WTC11 (cell line): ENCODE measurements around the gene PCDHGC4. TPM values are rescaled to one million over a fixed set of nuclear protein-coding genes. Genes with fewer than 3 reads are reported as not detected.
A peak's percentile ranks its signal among the peaks of the same experiment; 100 is the strongest.

ENCODE experiments used
- ATAC-seq: fragments of 200-7000 bp; cut with Tn5 transposase; 2 replicates; pipeline ENCODE4 v1.10.0; 2021; ENCODE audit warnings: mild to moderate bottlenecking, moderate library complexity
- CTCF ChIA-PET: fragments of 300-600 bp; sonication (Branson Sonifier 250); formaldehyde crosslinking; loops from one replicate; lab custom pipeline; 2021; ENCODE audit warnings: antibody characterized with exemption; lab: Charles Lee
- POLR2A ChIA-PET: fragments of 350-600 bp; sonication (Branson Sonifier 250); formaldehyde crosslinking; loops from one replicate; lab custom pipeline; 2021; ENCODE audit warnings: antibody characterized with exemption; lab: Charles Lee
- DNase-seq: peaks from one replicate; pipeline ENCODE4 v3.0.0; 2021; ENCODE audit warnings: low spot score
- H3K27ac Mint-ChIP-seq: 2 replicates; pipeline ENCODE4 v1.8.0; 2021; ENCODE audit warnings: mixed read lengths
- H3K27me3 Mint-ChIP-seq: 2 replicates; pipeline ENCODE4 v1.8.0; 2021; ENCODE audit warnings: low read depth, mild to moderate bottlenecking, moderate library complexity, mixed read lengths
- H3K36me3 Mint-ChIP-seq: 2 replicates; pipeline ENCODE4 v1.8.0; 2021; ENCODE audit warnings: mixed read lengths
- H3K4me1 Mint-ChIP-seq: 2 replicates; pipeline ENCODE4 v1.8.0; 2022; ENCODE audit warnings: mixed read lengths
- H3K4me3 Mint-ChIP-seq: 2 replicates; pipeline ENCODE4 v1.8.0; 2021; ENCODE audit warnings: mild to moderate bottlenecking, moderate library complexity, mixed read lengths
- H3K9me3 Mint-ChIP-seq: 2 replicates; pipeline ENCODE4 v1.8.0; 2021; ENCODE audit warnings: mixed read lengths
- GRHL2 ChIP-seq: fragments of 250-450 bp; sonication (Bioruptor Pico); IDR thresholded peaks from 2 replicates; pipeline ENCODE4 v1.8.0; 2022; ENCODE audit warnings: mild to moderate bottlenecking, moderate library complexity; ENCODE audit not compliant: insufficient replicate concordance, severe bottlenecking
- HMGA2 ChIP-seq: fragments of 250-450 bp; sonication (Bioruptor Pico); IDR thresholded peaks from 2 replicates; pipeline ENCODE4 v1.4.0; 2021; ENCODE audit warnings: mild to moderate bottlenecking, moderate library complexity
- JAZF1 ChIP-seq: fragments of 250-450 bp; sonication (Bioruptor Pico); IDR thresholded peaks from 2 replicates; pipeline ENCODE4 v1.9.0; 2021; ENCODE audit warnings: moderate library complexity, mild to moderate bottlenecking, inconsistent platforms
- MXD4 ChIP-seq: fragments of 250-450 bp; sonication (Bioruptor Pico); IDR thresholded peaks from 2 replicates; pipeline ENCODE4 v1.8.0; 2021; ENCODE audit warnings: mild to moderate bottlenecking, moderate library complexity, borderline replicate concordance
- NFYB ChIP-seq: sonication (generic); formaldehyde crosslinking; conservative IDR thresholded peaks from 2 replicates; pipeline ENCODE4 v1.8.0; 2022; ENCODE audit warnings: low read depth, missing genetic modification reagents
- SMAD4 ChIP-seq: sonication (generic); formaldehyde crosslinking; IDR thresholded peaks from 2 replicates; pipeline ENCODE4 v1.8.0; 2022; ENCODE audit warnings: mild to moderate bottlenecking, missing genetic modification reagents
- SP1 ChIP-seq: sonication (generic); formaldehyde crosslinking; conservative IDR thresholded peaks from 2 replicates; pipeline ENCODE4 v1.8.1; 2022; ENCODE audit warnings: missing genetic modification reagents
- TEAD1 ChIP-seq: sonication (generic); formaldehyde crosslinking; IDR thresholded peaks from 2 replicates; pipeline ENCODE4 v1.8.0; 2022; ENCODE audit warnings: mild to moderate bottlenecking, missing genetic modification reagents
- ZNF263 ChIP-seq: sonication (generic); formaldehyde crosslinking; IDR thresholded peaks from 2 replicates; pipeline ENCODE4 v1.8.1; 2022; ENCODE audit warnings: low read depth, mild to moderate bottlenecking, moderate library complexity, missing genetic modification reagents
- ZNF416 ChIP-seq: fragments of 250-450 bp; sonication (Bioruptor Pico); IDR thresholded peaks from 2 replicates; pipeline ENCODE4 v1.9.0; 2021; ENCODE audit warnings: mild to moderate bottlenecking, inconsistent platforms
- total RNA-seq: library from RNA; stranded (reverse); gene quantifications from 3 replicates; pipeline ENCODE4 v1.2.3, GENCODE V29; 2021
- TF ChIP-seq, protein P1 (sequence below): fragments of 250-450 bp; sonication (Bioruptor Pico); IDR thresholded peaks from 2 replicates; pipeline ENCODE4 v1.9.0; 2021; ENCODE audit warnings: moderate library complexity, mild to moderate bottlenecking, inconsistent platforms, borderline replicate concordance
- TF ChIP-seq, protein P2 (sequence below): fragments of 250-450 bp; sonication (Bioruptor Pico); conservative IDR thresholded peaks from 2 replicates; pipeline ENCODE4 v1.9.0; 2021; ENCODE audit warnings: mild to moderate bottlenecking
- TF ChIP-seq, protein P3 (sequence below): fragments of 250-450 bp; sonication (Bioruptor Pico); IDR thresholded peaks from 2 replicates; pipeline ENCODE4 v1.8.0; 2021; ENCODE audit warnings: mild to moderate bottlenecking

Gene PCDHGC4
- total RNA-seq, 1 experiment from 2014 or later = 6.1 TPM

DNA sequence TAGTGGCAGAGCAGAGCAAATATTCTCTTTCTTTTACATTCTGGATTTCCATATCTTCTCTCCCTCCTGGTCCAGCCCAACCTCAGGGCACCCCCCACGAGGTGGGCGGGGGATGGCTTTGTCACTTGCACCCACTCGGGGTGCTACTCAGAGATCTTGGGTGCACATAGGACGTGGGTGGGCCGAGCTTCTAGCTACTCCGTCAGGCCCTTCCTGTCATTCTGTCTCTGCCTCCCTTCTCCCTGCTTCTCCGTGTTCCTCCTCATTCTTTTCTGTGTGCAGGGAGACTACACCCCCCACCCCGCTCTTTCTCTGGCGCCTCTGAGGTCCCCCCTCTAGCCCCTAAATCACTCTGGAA lies 23.6 kb downstream of the PCDHGC4 start:
- ChIA-PET CTCF (interaction anchor here (0.6 to 10.5 kb wide), 32 partner anchors 12 to 353 kb away, joined by 3 to 131 read pairs (median 8); partner anchors contain the start of genes PCDHB12, PCDHB14, PCDHB15 and PCDHB16), POLR2A (interaction anchor here (0.7 to 1.4 kb wide), 3 partner anchors 11 to 32 kb away, joined by 3 to 5 read pairs (median 5); partner anchors contain the start of gene PCDHGC3)
- DNase-seq (no peak), ATAC-seq (no peak)
- TF ChIP-seq, protein P1, sequence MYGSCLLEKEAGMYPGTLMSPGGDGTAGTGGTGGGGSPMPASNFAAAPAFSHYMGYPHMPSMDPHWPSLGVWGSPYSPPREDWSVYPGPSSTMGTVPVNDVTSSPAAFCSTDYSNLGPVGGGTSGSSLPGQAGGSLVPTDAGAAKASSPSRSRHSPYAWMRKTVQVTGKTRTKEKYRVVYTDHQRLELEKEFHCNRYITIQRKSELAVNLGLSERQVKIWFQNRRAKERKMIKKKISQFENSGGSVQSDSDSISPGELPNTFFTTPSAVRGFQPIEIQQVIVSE (CRISPR knock-in tag) = no peak
- TF ChIP-seq ZNF263 (no peak), NFYB (CRISPR knock-in tag) (no peak)
- H3K27ac Mint-ChIP-seq = no peak overlapping the region; the same call in 1 of the 2 replicates
- H3K4me3 Mint-ChIP-seq = peak overlapping the region; percentile 73
- H3K9me3 Mint-ChIP-seq = no peaks in the 10 kb centered on the region
- H3K36me3 Mint-ChIP-seq = peaks cover 15% of the 10 kb centered on the region
- no peaks in the 10 kb centered on the region for H3K27me3 Mint-ChIP-seq
- peaks cover 35% of the 10 kb centered on the region for H3K4me1 Mint-ChIP-seq

DNA sequence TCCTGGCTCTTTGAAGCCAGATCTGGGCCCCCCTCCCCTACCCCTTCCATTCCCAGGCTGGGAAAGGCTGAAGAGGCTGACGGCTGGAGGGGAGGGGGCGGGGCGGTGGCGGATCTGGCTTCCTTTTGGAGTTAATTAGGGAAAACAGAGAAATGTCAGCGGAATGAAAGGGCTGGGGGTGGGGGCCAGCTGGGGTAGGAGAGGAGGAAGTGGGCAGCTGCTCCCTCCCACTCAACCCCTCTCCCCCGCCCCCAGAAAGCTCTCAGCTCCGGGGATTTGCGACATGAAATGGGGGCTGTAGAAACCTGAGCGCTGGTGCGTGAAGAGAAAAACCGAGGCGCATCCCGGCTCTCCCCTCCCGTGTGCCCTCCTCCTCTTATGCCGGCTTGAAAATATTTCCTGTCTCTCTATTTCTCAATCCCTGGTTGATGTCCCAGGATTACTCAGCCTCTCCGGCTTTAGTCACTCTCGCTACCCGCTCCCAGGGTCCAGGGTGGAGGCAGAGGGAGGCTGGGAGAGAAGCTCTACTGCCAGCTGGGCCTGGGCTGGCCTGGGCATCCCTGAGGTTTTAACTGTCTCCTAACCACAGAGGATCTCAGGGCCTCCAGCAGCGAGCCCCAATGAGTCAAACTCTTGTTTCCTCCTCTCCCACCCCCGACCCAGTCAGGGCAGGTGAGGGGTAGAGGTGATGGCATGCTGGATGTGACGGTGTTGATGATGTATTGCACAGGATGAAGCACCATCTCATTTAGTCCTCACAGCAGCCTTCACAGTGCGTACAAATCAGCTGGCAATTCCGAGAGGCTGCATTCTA lies 24.2 kb downstream of the PCDHGC4 start:
- DNase-seq (peak; percentile 72), ATAC-seq (peak; percentile 23)
- Mint-ChIP-seq H3K4me3 (peak overlapping the region; percentile 73), H3K27ac (no peak overlapping the region), H3K27me3 (no peaks in the 10 kb centered on the region), H3K36me3 (peaks cover 15% of the 10 kb centered on the region), H3K9me3 (no peaks in the 10 kb centered on the region), H3K4me1 (peaks cover 40% of the 10 kb centered on the region)
- 0 out of 2 replicates have a peak, but pooled peaks have one; percentile 34 for TF ChIP-seq TEAD1 (CRISPR knock-in tag)
- TF ChIP-seq SP1 = no peak
- ChIA-PET POLR2A (interaction anchor here (0.7 to 1.4 kb wide), 4 partner anchors 11 to 88 kb away, joined by 3 to 5 read pairs (median 4); partner anchors contain the start of genes PCDHGA11 and PCDHGC3), CTCF (interaction anchor here (0.7 to 10.5 kb wide), 31 partner anchors 13 to 374 kb away, joined by 3 to 131 read pairs (median 10); partner anchors contain the start of genes PCDHB12, PCDHB14, PCDHB15 and PCDHB16)

DNA sequence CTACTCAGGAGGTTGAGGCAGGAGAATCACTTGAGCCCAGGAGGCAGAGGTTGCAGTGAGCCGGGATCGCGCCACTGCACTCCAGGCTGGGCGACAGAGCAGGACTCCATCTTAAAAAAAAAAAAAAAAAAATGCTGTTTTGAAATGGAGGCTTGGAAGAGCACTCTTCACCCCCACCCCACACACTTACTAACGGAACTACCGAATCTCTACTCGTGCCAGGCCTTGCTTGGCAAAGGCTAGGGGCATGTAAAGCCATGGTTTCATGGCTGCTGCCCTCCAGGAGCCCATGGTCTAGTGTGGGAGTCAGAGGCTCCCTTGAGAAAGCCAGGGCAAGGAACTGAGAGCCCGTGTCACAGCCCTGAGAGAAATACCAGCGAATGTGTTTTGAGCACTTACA lies 25.3 kb downstream of the PCDHGC4 start:
- no peak for DNase-seq
- peaks cover 50% of the 10 kb centered on the region for H3K4me1 Mint-ChIP-seq
- no peaks in the 10 kb centered on the region for H3K27me3 Mint-ChIP-seq
- ChIA-PET POLR2A (no interaction called here), CTCF (interaction anchor here (1.0 to 10.5 kb wide), 14 partner anchors 14 to 287 kb away, joined by 3 to 131 read pairs (median 18); partner anchors contain the start of genes PCDHB14, PCDHGA10, PCDHGA11 and PCDHGA2)
- no peak overlapping the region for H3K27ac Mint-ChIP-seq
- peaks cover 12% of the 10 kb centered on the region for H3K36me3 Mint-ChIP-seq
- TF ChIP-seq SMAD4 (CRISPR knock-in tag) (no peak), HMGA2 (CRISPR knock-in tag) (no peak), JAZF1 (CRISPR knock-in tag) (no peak)
- TF ChIP-seq, all 79 proteins: peak for 0
- no peak overlapping the region for H3K4me3 Mint-ChIP-seq
- ATAC-seq = no peak
- no peaks in the 10 kb centered on the region for H3K9me3 Mint-ChIP-seq

DNA sequence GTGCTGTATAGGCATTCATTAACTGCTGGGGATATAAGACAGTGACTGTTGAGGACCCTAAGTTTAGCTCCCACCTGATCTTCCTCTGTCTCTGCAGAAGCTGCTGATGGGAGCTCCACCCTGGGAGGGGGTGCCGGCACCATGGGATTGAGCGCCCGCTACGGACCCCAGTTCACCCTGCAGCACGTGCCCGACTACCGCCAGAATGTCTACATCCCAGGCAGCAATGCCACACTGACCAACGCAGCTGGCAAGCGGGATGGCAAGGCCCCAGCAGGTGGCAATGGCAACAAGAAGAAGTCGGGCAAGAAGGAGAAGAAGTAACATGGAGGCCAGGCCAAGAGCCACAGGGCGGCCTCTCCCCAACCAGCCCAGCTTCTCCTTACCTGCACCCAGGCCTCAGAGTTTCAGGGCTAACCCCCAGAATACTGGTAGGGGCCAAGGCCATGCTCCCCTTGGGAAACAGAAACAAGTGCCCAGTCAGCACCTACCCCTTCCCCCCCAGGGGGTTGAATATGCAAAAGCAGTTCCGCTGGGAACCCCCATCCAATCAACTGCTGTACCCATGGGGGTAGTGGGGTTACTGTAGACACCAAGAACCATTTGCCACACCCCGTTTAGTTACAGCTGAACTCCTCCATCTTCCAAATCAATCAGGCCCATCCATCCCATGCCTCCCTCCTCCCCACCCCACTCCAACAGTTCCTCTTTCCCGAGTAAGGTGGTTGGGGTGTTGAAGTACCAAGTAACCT lies 26.2 kb downstream of the PCDHGC4 start:
- DNase-seq = no peak
- Mint-ChIP-seq H3K4me3 (no peak overlapping the region), H3K36me3 (peaks cover 11% of the 10 kb centered on the region), H3K4me1 (peaks cover 58% of the 10 kb centered on the region), H3K27ac (no peak overlapping the region), H3K9me3 (no peaks in the 10 kb centered on the region), H3K27me3 (no peaks in the 10 kb centered on the region)
- ChIA-PET POLR2A (no interaction called here), CTCF (interaction anchor here (0.9 to 10.5 kb wide), 15 partner anchors 11 to 288 kb away, joined by 3 to 131 read pairs (median 15); partner anchors contain the start of genes PCDHB14, PCDHGA10, PCDHGA11 and PCDHGA2)
- TF ChIP-seq, protein P2, sequence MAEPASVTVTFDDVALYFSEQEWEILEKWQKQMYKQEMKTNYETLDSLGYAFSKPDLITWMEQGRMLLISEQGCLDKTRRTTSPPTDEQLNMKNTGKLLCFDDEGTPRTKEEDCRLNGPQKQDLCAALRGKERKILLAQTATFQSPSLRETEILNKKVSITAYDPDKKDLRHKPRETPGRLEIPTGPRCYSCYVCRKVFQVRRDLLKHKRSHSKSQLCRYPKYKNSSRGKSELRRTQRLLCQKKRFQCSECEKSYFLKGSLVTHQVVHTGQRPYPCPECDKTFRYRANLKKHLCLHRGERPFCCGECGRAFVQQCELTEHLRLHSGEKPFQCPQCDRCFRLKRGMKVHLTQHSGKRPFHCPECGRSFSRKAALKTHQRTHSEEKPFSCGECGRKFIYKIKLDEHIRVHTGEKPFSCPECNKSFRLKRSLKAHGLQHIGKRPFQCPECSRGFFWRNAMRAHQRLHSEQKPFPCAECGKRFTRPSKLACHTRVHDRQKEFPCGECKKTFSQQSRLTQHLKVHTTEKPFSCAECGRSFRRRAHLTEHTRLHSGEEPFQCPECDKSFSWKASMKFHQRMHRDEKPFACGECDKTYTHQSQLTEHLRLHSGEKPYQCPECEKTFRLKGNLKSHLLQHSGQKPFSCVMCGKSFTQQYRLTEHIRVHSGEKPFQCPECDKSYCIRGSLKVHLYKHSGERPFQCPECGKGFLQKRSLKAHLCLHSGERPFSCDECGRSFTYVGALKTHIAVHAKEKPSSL (CRISPR knock-in tag) = no peak
- TF ChIP-seq GRHL2 (no peak), MXD4 (no peak), ZNF416 (no peak)
- TF ChIP-seq, protein P3, sequence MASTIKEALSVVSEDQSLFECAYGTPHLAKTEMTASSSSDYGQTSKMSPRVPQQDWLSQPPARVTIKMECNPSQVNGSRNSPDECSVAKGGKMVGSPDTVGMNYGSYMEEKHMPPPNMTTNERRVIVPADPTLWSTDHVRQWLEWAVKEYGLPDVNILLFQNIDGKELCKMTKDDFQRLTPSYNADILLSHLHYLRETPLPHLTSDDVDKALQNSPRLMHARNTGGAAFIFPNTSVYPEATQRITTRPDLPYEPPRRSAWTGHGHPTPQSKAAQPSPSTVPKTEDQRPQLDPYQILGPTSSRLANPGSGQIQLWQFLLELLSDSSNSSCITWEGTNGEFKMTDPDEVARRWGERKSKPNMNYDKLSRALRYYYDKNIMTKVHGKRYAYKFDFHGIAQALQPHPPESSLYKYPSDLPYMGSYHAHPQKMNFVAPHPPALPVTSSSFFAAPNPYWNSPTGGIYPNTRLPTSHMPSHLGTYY (CRISPR knock-in tag) = no peak
- ATAC-seq = no peak
